Activated B cell treated with CpG ODN at 0.5 μM for 24 hours (primary cell): ENCODE measurements around the gene COL2A1. TPM values are rescaled to one million over a fixed set of nuclear protein-coding genes. Genes with fewer than 3 reads are reported as not detected.
A peak's percentile ranks its signal among the peaks of the same experiment; 100 is the strongest.

Experiments used
- ATAC-seq: fragments of 200-7000 bp; cut with Tn5 transposase; one replicate; pipeline ENCODE4 v1.10.0; 2021; ENCODE audit warnings: low read depth, mild to moderate bottlenecking, moderate library complexity
- CTCF ChIA-PET: fragments of 350-600 bp; sonication (Branson Sonifier 250); formaldehyde crosslinking; loops from one replicate; lab custom pipeline; 2021; ENCODE audit warnings: antibody characterized with exemption; lab: Charles Lee
- POLR2A ChIA-PET: fragments of 350-600 bp; sonication (Branson Sonifier 250); formaldehyde crosslinking; loops from one replicate; lab custom pipeline; 2021; ENCODE audit warnings: antibody characterized with exemption; lab: Charles Lee
- DNase-seq: peaks from one replicate; pipeline ENCODE4 v3.0.0; 2022
- H3K27ac Mint-ChIP-seq: one replicate; pipeline ENCODE4 v1.8.0; 2020; ENCODE audit warnings: mixed read lengths
- H3K27me3 Mint-ChIP-seq: one replicate; pipeline ENCODE4 v1.8.0; 2021; ENCODE audit warnings: mixed read lengths
- H3K36me3 Mint-ChIP-seq: one replicate; pipeline ENCODE4 v1.8.0; 2021; ENCODE audit warnings: low read depth, mixed read lengths
- H3K4me1 Mint-ChIP-seq: one replicate; pipeline ENCODE4 v1.8.0; 2021; ENCODE audit warnings: mixed read lengths
- H3K4me3 Mint-ChIP-seq: one replicate; pipeline ENCODE4 v1.8.0; 2020; ENCODE audit warnings: mild to moderate bottlenecking, mixed read lengths
- H3K9me3 Mint-ChIP-seq: one replicate; pipeline ENCODE4 v1.8.0; 2020; ENCODE audit warnings: mixed read lengths
- intact Hi-C: fragments of 100-400 bp; cut with micrococcal nuclease; formaldehyde crosslinking; loops from one replicate; pipeline ENCODE4 v1.15.1; 2024
- total RNA-seq: library from RNA; stranded (reverse); gene quantifications from 2 replicates; pipeline ENCODE4 v1.2.3, GENCODE V29; 2022
- TF ChIP-seq, protein P1 (sequence below): fragments of 200-600 bp; IDR thresholded peaks from one replicate; pipeline ENCODE4 v1.8.0; 2022; ENCODE audit warnings: antibody characterized with exemption, mild to moderate bottlenecking

Gene COL2A1
- not detected in 2 replicates for total RNA-seq

- CTCF ChIA-PET: no interaction called here
- intact Hi-C loops: loop anchor here (5.0 kb wide), 1 partner anchor 42 kb away; the partner anchor contains the start of gene TMEM106C
- TF ChIP-seq, protein P1, sequence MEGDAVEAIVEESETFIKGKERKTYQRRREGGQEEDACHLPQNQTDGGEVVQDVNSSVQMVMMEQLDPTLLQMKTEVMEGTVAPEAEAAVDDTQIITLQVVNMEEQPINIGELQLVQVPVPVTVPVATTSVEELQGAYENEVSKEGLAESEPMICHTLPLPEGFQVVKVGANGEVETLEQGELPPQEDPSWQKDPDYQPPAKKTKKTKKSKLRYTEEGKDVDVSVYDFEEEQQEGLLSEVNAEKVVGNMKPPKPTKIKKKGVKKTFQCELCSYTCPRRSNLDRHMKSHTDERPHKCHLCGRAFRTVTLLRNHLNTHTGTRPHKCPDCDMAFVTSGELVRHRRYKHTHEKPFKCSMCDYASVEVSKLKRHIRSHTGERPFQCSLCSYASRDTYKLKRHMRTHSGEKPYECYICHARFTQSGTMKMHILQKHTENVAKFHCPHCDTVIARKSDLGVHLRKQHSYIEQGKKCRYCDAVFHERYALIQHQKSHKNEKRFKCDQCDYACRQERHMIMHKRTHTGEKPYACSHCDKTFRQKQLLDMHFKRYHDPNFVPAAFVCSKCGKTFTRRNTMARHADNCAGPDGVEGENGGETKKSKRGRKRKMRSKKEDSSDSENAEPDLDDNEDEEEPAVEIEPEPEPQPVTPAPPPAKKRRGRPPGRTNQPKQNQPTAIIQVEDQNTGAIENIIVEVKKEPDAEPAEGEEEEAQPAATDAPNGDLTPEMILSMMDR: no peak
- peaks cover 79% of the 10 kb centered on the region for H3K27me3 Mint-ChIP-seq
- no peak within 1 kb of the TSS for H3K27ac Mint-ChIP-seq
- POLR2A ChIA-PET: interaction anchor here (0.6 to 0.9 kb wide), 2 partner anchors 14 to 1231 kb away, joined by 3 read pairs; no protein-coding TSS in a partner anchor
- peak within 1 kb of the TSS; percentile 73 for H3K4me3 Mint-ChIP-seq
- no peak for DNase-seq
- ATAC-seq: peak; percentile 37
- no peaks in the 10 kb centered on the region for H3K36me3 Mint-ChIP-seq
- H3K9me3 Mint-ChIP-seq: no peaks in the 10 kb centered on the region
- H3K4me1 Mint-ChIP-seq: peaks cover 36% of the 10 kb centered on the region
These were observed at the start of gene COL2A1 for GRCh38 chr12:48004053-48004941. Gene COL2A1 (minus strand): TSS chr12:48004476. CDS start chr12:48004321, 155 bp downstream.

DNA sequence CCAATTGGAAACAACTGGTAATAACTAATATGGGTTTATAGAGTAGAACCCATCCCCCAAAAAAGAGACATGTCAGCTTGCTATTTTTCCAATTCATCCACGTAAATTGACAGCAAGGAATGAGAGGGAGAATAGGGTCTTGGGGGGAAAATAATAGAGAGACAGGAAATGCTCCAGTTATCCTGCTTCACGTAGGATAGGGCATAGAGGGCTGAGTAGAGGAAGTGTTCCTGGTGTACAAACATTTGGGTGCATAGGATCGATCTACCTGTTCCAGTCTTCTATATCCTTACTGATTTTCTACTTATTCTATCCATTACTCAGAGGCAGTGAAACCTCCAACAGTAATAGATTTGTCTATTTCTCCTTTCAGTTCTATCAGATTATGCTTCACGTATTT, 49.6 kb upstream of the COL2A1 start:
- H3K4me1 Mint-ChIP-seq: peaks cover 2% of the 10 kb centered on the region
- POLR2A ChIA-PET: no interaction called here
- H3K27ac Mint-ChIP-seq: no peak overlapping the region
- DNase-seq (no peak), ATAC-seq (no peak)
- peaks cover 38% of the 10 kb centered on the region for H3K36me3 Mint-ChIP-seq
- no peak overlapping the region for H3K4me3 Mint-ChIP-seq
- no peaks in the 10 kb centered on the region for H3K27me3 Mint-ChIP-seq
- peaks cover 7% of the 10 kb centered on the region for H3K9me3 Mint-ChIP-seq
- CTCF ChIA-PET: no interaction called here
- intact Hi-C loops: no loop called here
- TF ChIP-seq, protein P1: no peak

DNA sequence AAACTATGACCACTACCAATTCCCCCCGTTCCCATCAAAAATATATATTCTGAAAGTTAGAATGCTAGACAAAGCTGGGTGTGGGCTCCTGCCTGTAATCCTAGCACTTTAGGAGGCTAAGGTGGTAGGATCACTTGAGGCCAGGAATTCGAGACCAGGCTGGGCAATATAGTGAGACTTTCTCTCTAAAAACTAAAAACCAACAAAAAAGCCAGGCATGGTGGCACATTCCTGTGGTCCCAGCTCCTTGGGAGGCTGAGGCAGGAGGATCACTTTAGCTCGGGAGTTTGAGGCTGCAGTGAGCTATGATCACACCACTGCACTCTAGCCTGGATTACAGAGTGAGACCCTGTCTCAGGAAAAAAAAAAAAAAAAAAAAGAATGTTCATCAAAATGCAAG, 48.8 kb upstream of the COL2A1 start:
- no peaks in the 10 kb centered on the region for H3K27me3 Mint-ChIP-seq
- CTCF ChIA-PET: no interaction called here
- no peak for ATAC-seq
- no peak overlapping the region for H3K4me3 Mint-ChIP-seq
- no peak overlapping the region for H3K27ac Mint-ChIP-seq
- TF ChIP-seq, protein P1: no peak
- H3K9me3 Mint-ChIP-seq: no peaks in the 10 kb centered on the region
- POLR2A ChIA-PET: no interaction called here
- intact Hi-C loops: no loop called here
- no peak for DNase-seq
- H3K36me3 Mint-ChIP-seq: peaks cover 37% of the 10 kb centered on the region
- H3K4me1 Mint-ChIP-seq: no peaks in the 10 kb centered on the region

DNA sequence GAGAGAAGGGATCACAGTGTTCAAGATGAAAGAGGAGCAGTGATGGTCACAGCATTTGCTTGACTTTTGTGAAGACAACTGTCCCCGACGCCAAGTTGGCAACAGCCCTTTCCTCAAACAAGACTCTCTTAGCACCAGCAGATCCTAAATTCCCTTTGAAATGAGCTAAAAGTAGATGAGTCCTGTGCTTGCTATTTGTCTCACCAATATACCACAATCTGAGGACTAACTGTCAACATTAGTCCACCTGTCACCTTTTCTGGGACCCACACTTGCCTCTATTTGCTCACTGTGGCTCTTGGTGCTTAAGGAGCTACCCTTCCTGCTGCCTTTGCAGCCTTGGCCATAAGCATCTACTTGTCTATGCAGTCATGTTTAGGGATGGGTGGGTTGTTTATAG, 47.4 kb upstream of the COL2A1 start:
- intact Hi-C loops: no loop called here
- Mint-ChIP-seq H3K4me1 (no peaks in the 10 kb centered on the region), H3K27me3 (no peaks in the 10 kb centered on the region), H3K9me3 (no peaks in the 10 kb centered on the region), H3K36me3 (peaks cover 51% of the 10 kb centered on the region), H3K4me3 (no peak overlapping the region), H3K27ac (no peak overlapping the region)
- TF ChIP-seq, protein P1: no peak
- CTCF ChIA-PET: no interaction called here
- POLR2A ChIA-PET: interaction anchor here (0.7 kb wide), 1 partner anchor 34 kb away, joined by 3 read pairs; no protein-coding TSS in a partner anchor
- ATAC-seq (no peak), DNase-seq (no peak)

DNA sequence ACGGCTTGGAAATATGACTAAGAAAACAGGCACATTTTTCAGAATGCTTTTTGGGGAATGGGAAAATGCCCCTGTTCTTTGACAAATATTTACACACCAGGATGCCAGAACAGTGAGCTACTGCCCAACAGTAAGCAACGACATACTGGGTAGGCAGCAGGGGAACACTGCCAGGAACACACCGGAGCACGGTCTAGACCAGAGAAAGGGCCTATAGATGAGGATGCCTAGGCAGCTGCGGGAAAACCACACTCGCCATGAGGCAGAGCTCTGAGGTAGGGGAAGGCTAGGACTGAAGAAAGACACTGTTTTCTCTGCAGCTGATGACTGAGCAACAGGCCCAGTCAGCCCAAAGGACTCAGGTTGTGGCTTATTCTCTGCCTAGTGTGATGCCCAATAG, 45.9 kb upstream of the COL2A1 start:
- Mint-ChIP-seq H3K27ac (no peak overlapping the region), H3K36me3 (peaks cover 63% of the 10 kb centered on the region), H3K4me1 (no peaks in the 10 kb centered on the region), H3K9me3 (no peaks in the 10 kb centered on the region), H3K27me3 (no peaks in the 10 kb centered on the region), H3K4me3 (no peak overlapping the region)
- no peak for DNase-seq
- ChIA-PET POLR2A (no interaction called here), CTCF (no interaction called here)
- TF ChIP-seq, protein P1: no peak
- ATAC-seq: no peak
- intact Hi-C loops: no loop called here
